ENCODE data around the gene ASMTL. TPM values are rescaled to one million over a fixed set of nuclear protein-coding genes. Genes with fewer than 3 reads are reported as not detected.
"Not testable (repeated sequence)": the region's sequence is repeated elsewhere in the genome, so short reads cannot be mapped to it uniquely, and the experiment has no call there.

The ASMTL gene
- polyA plus RNA-seq, 3 donors, result 36.6 to 54.7 (median 49.3) TPM

DNA sequence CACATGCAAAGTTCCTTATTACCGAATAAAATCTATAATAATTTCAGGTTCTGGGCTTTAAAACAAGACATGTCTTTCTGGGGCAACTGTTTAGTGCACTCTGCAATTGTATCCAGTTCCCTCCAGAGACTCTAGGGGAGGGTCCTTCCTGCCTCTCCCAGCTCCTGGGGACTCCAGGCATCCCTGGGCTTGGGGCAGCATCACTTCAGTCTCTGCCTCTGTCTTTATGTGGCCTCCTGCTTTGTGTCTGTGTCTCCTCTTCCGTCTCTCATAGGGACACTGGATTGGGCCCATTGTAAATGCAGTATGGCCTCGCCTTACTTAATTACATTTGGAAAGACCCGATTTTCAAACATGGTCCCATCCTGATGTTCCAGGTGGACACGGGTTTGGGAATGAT lies 10.9 kb upstream of the ASMTL start:
- no peak for DNase-seq

DNA sequence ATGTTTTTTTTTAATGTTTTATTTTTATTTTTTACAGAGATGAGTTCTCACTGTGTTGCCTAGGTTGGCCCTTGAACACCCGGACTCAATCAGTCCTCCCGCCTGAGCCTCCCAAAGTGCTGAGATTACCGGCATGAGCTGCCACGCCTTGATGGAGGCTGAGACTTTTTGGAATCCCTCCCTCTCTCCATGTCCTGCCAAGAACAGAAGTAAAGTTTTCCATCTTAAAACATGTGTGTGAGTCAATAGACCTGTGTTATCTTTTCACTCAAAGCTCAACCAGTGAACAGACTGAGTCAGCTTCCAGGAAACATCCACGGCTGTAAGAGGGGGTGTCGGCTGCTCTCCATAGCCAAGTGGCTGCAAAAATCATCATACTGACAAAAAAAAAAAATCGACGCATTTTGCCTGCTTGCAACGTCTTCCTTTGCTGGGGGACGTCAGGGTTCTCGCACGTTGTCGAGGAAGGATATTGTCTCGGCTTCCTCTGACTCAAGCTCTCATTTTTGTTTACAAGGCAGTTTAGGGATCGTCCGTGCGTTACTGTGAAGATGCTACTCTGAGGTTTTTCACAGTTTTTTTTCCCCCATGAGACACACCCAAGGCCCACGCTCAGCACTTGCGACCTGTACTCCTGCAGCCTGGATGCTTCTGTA lies 10.0 kb upstream of the ASMTL start:
- DNase-seq, result no peak

DNA sequence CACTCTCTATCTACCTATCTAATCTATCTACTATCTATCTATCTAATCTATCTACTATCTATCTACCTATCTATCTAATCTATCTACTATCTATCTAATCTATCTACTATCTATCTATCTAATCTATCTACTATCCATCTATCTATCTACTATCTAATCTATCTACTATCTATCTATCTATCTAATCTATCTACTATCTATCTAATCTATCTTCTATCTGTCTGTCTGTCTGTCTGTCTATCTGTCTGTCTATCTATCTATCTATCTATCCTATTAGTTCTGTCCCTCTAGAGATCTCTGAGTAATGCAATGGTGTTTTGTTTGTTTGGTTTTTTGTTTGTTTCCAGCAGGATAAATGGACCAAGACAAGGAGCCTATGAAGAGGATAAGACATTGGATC lies 9.4 kb upstream of the ASMTL start:
- no peak for DNase-seq

DNA sequence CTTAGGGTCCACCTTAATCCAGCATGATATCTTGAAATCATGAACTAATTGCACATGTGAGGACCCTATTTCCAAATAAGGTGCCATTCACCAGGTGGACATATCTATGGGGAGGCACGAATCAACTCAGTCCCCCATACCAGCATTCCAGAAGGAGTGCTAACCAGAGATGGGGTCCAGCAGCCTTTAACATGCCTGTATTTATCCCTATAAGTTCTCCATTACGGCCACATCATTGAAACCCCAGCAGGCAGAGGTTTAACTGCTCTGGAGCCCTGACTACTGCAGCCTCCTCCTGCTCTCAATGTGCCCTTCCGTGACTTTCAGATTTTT lies 3.2 kb upstream of the ASMTL start:
- no peak for DNase-seq

DNA sequence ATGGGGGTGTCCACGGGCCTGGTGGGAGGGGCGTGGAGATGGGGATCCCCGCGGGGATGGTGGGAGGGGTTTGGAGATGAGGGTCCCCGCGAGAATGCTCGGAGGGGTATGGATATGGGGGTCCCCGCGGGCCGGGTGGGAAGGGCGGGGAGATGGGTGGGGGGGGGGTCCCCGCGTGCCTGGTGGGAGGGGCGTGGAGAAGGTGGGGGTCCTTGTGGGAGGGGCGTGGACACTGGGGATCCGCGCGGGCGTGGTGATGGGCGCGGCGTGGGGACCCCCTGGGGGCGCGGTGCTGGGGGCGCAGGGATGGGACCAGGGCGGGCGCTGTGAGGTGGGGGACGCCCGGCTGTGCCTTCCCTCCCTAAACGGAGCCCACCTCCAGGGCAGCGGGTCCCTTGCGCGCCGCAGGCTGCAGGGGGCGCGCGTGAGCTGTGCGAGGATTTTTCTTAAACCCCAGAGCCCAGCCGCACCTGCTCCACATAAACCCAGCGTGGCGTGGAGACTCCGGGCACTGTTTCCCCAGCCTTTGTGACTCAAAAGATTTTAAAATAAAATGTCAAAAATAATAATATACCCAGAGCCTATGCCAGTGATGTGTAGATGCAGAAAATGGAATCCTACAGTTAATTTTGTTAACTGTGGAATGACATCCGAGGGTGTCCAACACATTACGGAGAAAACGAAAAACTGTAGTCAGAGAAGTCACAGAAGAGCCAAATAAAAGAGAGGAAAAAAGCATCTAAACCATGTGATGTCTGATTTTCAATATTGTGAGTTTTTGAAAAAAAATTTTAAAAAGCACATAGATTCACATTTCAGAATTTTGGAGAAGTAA lies 1.5 kb upstream of the ASMTL start:
- DNase-seq, result peak; percentile 80

DNA sequence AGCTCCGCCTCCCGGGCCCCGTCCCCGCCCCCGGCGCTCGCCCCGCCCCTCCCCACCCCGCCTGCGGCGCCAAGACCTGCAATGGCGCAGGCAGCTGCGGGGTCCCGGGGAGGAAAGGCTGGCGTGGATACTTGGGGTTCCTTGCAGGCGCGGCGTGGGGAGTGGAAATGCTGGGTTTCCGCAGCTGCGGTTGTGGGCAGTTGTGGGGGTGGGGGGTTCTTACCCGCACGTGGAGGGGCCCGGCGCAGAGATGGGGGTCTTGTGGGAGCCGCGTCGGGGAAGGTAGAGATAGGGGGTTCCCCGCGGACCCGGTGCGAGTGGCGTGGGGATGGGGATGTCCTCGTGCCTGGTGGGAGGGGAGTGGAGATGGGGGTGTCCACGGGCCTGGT lies 680 bp upstream of the ASMTL start:
- DNase-seq, result no peak

DNA sequence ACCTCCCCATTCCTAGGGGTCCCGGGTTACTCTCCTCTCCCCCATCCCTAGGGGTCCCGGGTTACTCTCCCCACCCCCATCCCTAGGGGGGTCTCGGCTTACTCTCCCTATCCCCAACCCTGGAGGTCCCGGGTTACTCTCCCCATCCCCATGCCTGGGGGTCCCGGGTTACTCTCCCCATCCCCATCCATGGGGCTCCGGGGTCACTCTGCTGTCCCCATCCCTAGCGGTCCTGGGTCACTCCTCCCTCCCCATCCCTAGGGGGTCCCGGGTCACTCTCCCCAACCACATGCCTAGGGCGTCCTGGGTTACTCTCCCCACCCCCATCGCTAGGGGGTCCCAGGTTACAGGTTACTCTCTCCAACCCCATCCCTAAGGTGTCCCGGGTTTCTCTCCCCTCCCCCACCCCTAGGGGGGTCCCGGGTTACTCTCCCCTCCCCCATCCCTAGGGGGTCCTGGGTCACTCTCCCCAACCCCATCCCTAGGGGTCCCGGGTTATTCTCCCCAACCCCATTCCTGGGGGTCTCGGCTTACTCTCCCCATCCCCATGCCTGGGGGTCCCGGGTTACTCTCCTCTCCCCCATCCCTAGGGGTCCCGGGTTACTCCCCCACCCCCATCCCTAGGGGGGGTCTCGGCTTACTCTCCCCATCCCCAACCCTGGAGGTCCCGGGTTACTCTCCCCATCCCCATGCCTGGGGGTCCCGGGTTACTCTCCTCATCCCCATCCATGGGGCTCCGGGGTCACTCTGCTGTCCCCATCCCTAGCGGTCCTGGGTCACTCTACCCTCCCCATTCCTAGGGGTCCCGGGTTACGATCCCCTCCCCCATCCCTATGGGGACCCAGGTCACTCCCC lies 821 bp downstream of the ASMTL start:
- no peak for DNase-seq

DNA sequence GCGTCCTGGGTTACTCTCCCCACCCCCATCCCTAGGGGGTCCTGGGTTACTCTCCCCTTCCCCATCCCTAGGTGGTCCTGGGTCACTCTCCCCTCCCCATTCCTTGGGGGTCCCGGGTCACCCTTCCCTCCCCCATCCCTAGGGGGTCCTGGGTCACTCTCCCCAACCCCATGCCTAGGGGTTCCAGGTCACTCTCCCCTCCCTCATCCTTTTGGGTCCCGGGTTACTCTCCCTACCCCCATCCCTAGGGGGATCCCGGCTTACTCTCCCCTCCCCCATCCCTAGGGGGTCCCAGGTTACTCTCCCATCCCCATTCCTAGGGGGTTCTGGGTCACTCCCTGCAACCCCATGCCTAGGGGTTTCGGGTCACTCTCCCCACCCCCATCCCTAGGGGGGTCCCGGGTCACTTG lies 1.5 kb downstream of the ASMTL start:
- DNase-seq, result no peak

DNA sequence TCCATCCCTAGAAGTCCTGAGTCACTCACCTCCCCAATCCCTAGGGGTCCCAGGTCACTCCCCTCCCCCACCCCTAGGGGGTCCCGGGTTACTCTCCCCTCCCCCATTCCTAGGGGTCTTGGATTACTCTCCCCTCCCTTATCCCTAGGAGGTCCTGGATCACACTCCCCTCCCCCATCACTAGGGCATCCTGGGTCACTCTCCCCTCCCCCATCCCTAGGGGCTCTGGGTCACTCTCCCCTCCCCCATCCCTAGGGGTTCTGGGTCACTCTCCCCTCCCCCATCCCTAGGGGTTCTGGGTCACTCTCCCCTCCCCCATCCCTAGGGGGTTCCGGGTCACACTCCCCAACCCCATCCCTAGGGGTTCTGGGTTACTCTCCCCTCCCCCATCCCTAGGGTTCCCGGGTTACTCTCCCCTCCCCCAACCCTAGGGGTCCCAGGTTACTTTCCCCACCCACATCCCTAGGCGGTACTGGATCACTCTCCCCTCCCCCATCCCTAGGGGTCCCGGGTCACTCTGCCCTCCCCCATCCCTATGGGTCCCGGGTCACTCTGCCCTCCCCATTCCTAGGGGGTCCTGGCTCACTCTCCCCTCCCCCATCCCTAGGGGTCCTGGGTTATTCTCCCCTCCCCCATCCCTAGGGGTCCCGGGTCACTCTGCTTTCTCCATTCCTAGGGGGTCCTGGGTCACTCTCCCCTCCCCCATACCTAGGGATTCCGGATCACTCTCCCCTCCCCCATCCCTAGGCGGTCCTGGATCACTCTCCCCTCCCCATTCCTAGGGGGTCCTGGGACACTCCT lies 2.1 kb downstream of the ASMTL start:
- DNase-seq, result no peak

DNA sequence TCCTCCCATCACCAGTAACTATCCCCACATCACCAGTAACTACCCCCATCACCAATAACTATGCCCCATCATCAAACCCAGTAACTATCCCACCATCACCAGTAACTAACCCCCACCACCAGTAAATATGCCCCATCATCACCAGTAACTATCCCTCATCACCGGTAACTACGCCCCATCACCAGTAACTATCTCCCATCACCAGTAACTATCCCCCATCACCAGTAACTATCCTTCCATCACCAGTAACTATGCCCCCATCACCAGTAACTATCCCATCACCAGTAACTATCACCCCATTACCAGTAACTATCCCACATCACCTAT lies 2.9 kb downstream of the ASMTL start:
- no peak for DNase-seq

DNA sequence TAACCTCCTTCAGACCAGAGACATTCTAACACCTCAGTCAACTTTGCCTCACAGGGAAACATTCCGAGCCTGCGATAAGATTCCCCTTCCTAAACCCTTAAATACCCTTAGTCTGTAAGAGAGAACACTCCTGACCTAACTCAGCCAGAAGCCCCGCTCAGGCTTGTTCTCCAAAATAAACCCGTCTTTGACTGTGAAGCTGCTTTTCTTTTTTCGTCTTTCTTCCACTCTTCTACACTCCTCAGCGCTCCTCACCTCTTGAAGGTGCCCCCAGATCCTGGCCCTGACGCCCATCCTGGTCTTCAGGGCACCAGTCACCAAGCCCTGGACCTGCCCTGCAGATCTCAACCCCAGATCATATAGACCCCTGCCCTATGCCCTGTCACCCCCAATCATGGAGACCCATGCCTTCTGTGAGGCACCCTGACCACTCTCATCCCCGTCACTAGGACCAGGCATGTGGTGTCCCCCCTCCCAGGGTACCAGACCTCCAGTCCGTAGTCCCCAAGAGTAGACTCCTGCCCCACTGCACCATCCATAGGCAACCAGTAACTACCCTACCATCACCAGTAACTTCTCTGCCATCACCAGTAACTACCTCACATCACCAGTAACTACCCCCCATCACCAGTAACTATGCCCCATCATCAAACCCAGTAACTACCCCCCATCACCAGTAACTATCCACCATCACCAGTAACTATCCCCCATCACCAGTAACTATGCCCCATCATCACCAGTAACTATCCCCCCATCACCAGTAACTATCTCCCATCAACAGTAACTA lies 3.5 kb downstream of the ASMTL start:
- DNase-seq, result no peak

DNA sequence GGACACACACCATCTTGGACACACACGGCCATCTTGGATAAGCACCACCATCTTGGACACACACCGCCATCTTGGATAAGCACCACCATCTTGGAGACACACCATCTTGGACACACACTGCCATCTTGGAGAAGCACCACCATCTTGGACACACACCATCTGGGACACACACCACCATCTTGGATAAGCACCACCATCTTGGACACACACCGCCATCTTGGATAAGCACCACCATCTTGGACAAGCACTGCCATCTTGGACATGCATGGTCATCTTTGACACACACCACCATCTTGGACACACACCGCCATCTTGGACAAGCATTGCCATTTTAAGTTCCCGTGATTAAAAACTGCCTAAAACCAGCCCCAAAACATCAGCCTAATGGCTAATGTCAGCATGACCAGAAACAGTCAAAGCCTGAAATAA lies 4.1 kb downstream of the ASMTL start:
- not testable (repeated sequence) for DNase-seq

DNA sequence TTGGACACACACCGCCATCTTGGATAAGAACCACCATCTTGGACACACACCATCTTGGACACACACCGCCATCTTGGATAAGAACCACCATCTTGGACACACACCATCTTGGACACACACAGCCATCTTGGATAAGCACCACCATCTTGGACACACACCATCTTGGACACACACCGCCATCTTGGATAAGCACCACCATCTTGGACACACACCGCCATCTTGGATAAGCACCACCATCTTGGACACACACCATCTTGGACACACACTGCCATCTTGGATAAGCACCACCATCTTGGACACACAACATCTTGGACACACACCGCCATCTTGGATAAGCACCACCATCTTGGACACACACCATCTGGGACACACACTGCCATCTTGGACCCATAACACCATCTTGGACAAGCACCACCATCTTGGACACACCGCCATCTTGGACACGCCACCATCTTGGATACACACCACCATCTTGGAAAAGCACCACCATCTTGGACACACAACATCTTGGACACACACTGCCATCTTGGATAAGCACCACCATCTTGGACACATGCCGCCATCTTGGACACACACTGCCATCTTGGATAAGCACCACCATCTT lies 4.6 kb downstream of the ASMTL start:
- not testable (repeated sequence) for DNase-seq

DNA sequence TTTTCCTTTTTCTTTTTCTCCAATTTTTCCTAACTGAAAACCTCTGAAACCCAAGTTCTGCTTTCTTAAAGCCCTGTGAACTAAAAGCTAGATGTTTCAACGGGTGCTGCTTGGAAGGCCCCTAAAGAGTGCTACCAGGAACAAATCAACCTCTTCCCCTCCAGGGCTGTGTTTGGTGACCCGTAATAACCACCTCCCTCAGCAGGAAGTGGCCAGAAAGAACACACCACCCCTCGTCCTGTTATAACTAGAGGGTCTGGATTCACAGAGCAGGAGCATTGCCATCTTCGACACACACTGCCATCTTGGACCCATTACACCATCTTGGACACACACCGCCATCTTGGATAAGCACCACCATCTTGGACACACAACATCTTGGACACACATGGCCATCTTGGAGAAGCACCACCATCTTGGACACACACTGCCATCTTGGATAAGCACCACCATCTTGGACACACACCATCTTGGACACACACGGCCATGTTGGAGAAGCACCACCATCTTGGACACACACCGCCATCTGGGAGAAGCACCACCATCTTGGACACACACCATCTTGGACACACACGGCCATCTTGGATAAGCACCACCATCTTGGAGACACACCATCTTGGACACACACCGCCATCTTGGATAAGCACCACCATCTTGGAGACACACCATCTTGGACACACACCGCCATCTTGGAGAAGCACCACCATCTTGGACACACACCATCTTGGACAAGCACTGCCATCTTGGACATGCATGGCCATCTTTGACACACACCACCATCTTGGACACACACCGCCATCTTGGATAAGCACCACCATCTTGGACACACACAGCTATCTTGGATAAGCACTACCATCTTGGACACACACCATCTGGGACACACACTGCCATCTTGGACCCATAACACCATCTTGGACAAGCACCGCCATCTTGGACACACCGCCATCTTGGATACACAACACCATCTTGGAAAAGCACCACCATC lies 5.4 kb downstream of the ASMTL start:
- DNase-seq, result not testable (repeated sequence)

DNA sequence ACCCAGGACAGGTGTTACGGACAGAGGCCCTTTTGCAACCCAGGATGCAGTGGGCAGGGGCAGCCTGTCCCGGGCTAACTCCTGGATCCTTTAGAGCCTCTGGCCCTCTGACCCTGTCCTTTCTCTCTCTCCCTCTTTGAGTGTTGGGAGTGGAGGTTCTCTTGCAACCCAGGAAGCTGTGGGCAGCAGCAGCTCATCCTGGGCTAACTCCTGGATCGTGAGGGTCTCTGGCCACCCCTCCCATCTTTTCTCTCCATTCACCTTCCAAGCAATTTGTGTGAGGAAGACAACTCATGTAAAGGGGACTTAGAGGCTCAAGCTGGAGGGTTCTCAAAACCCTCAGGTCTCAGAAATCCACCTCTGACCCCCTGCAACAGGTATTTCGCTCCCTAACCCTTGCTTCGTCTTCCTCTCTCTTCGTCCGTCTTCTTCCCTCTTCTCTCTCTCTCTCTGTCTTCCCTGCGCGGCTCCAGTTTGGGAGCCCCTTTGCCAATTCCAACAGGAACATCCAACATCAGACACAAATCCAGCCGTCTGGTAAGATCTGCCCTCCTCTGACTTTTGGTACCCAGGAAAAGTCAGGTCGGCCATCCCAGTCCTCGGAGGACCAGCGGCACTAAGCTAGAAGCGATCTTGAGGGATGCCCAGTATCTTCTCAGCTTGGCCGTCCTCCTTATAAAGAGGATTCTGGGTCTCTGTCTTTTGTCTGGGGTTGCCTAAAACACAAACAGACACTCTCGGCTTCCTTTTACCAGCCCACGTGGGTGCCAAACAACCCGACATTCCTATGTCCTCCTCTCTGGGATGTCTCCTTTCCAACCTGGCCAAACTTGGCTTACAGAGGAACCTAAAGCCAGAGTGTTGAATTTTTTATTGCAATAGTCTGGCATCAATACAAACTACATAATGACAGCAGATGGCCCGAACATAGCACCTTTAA lies 7.9 kb downstream of the ASMTL start:
- no peak for DNase-seq

DNA sequence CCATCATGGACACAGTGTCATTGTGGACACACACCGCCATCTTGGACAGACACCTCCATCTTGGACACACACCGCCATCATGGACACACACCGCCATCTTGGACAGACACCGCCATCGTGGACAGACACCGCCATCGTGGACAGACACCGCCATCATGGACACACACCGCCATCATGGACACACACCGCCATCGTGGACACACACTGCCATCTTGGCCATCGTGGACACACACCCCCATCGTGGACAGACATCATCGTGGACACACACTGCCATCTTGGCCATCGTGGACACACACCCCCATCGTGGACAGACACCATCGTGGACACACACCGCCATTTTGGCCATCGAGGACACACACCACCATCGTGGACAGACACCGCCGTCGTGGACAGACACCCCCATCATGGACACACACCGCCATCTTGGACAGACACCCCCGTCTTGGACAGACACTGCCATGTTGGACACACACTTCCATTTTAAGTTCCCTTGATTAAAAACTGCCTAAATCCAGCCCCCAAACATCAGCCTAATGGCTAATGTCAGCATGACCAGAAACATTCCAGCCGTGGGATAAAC lies 9.1 kb downstream of the ASMTL start:
- DNase-seq, result no peak

DNA sequence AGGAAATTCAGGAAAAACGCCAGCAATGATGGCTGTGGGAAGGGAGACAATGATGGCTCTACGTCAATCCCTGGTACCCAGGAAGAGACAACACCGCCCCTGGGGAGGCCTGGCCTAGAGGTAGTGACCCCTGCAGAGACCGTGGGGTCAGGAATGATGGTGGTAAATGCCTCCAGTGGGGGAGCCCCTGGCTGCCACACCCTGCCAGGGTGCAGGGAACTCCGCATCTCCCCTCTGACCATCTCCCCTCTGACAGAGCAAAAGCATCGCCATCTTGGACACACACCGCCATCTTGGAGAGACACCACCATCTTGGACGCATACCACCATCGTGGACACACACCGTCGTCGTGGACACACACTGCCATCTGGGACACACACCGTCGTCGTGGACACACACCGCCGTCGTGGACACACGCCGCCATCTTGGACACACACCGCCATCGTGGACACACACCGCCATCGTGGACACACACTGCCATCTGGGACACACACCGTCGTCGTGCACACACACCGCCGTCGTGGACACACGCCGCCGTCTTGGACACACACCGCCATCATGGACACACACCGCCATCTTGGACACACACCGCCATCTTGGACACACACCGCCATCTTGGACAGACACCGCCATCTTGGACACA lies 9.9 kb downstream of the ASMTL start:
- DNase-seq, result no peak

Measured in renal pelvis (tissue), 4 donors.